EH (cell line): ENCODE data around the gene SPOCK1.
A peak's percentile ranks its signal among the peaks of the same experiment; 100 is the strongest.
"Not testable (repeated sequence)": the region's sequence is repeated elsewhere in the genome, so short reads cannot be mapped to it uniquely, and the experiment has no call there.

Experiments
- DNase-seq: peaks from one replicate; pipeline ENCODE4 v3.0.0-alpha.2; 2015; ENCODE audit warnings: low read depth

SPOCK1 gene

GRCh38 chr5:137263371-137264005 lies 235.6 kb downstream of the SPOCK1 start:
- DNase-seq = no peak

GRCh38 chr5:137262818-137263217 lies 236.3 kb downstream of the SPOCK1 start:
- no peak for DNase-seq

GRCh38 chr5:137260820-137261695 lies 238.1 kb downstream of the SPOCK1 start:
- DNase-seq = no peak

GRCh38 chr5:137259115-137259514 lies 240.0 kb downstream of the SPOCK1 start:
- DNase-seq = not testable (repeated sequence)

GRCh38 chr5:137254119-137255090 lies 244.7 kb downstream of the SPOCK1 start:
- peak; percentile 92 for DNase-seq

- peak; percentile 89 for DNase-seq
Observed at GRCh38 chr5:137252512-137252911, 246.6 kb downstream of the SPOCK1 start.

GRCh38 chr5:137250421-137250820 lies 248.7 kb downstream of the SPOCK1 start:
- no peak for DNase-seq

- peak; percentile 44 for DNase-seq
Observed at GRCh38 chr5:137248527-137248926, 250.6 kb downstream of the SPOCK1 start.

- DNase-seq = no peak
Observed at GRCh38 chr5:137245438-137245837, 253.7 kb downstream of the SPOCK1 start.

- no peak for DNase-seq
Observed at GRCh38 chr5:137240285-137240684, 258.8 kb downstream of the SPOCK1 start.

GRCh38 chr5:137236849-137237507 lies 262.1 kb downstream of the SPOCK1 start:
- DNase-seq = no peak

- DNase-seq = peak; percentile 22
Observed at GRCh38 chr5:137236252-137236651, 262.9 kb downstream of the SPOCK1 start.

GRCh38 chr5:137234973-137235943 lies 263.9 kb downstream of the SPOCK1 start:
- no peak for DNase-seq

GRCh38 chr5:137233726-137234125 lies 265.4 kb downstream of the SPOCK1 start:
- DNase-seq = peak; percentile 47

GRCh38 chr5:137233304-137233703 lies 265.8 kb downstream of the SPOCK1 start:
- not testable (repeated sequence) for DNase-seq

- peak; percentile 64 for DNase-seq
Observed at GRCh38 chr5:137231540-137231939, 267.6 kb downstream of the SPOCK1 start.

- no peak for DNase-seq
Observed at GRCh38 chr5:137228816-137229215, 270.3 kb downstream of the SPOCK1 start.

GRCh38 chr5:137226081-137226480 lies 273.0 kb downstream of the SPOCK1 start:
- DNase-seq = peak; percentile 16

- no peak for DNase-seq
Observed at GRCh38 chr5:137223324-137224295, 275.5 kb downstream of the SPOCK1 start.
